GM10248 (cell line): ENCODE data around the gene VPS16.

Experiments
- CTCF ChIA-PET: fragments of 300-600 bp; sonication (Branson Sonifier 250); formaldehyde crosslinking; extraction: SDS; loops from one replicate; lab custom pipeline; 2021; ENCODE audit warnings: antibody characterized with exemption; lab: Yijun Ruan, JAX
- POLR2A ChIA-PET: fragments of 350-650 bp; sonication (Branson Sonifier 250); formaldehyde crosslinking; extraction: SDS; loops from one replicate; lab custom pipeline; 2020; ENCODE audit warnings: antibody characterized with exemption; lab: Yijun Ruan, JAX
- DNase-seq: peaks from one replicate; pipeline ENCODE4 v3.0.0; 2012; ENCODE audit errors: extremely low spot score
- TF ChIP-seq, protein P1 (sequence below): IDR thresholded peaks from 2 replicates; pipeline ENCODE4 v1.5.1; 2012; ENCODE audit warnings: mild to moderate bottlenecking, low read depth; ENCODE audit errors: extremely low read depth, missing control alignments, control extremely low read depth

VPS16 gene

DNA sequence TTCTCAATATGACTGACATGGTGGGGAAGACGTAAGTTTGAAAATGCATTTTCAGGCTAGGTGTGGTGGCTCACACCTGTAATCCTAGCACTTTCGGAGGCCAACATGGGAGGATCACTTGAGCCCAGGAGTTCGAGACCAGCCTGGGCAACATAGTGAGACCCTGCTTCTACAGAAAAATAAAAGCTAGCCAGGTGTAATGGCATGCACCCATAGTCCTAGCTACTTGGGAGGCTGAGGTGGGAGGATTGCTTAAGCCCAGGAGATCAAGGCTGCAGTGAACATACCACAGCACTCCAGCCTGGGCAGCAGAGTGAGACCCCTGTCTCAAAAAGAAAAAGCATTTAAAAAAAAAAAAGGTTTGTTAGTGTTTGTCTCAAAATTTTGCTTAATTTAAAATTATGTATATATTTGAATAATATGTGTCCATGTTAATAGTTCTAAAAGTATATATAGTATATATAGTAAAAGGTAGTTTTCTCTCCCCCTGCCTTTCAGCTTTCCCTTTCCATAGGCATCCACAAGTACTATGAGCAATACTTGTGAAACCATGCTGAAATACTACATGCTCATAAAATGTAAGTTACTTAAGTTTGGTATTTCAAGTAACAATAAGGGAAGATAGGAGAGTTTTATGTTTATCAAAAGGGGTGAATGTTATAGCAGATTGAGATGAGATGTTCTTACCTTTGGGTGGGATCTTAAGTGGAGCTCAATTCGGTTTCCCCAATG lies 47.8 kb downstream of the VPS16 start:
- no peak for DNase-seq
- TF ChIP-seq, protein P1, sequence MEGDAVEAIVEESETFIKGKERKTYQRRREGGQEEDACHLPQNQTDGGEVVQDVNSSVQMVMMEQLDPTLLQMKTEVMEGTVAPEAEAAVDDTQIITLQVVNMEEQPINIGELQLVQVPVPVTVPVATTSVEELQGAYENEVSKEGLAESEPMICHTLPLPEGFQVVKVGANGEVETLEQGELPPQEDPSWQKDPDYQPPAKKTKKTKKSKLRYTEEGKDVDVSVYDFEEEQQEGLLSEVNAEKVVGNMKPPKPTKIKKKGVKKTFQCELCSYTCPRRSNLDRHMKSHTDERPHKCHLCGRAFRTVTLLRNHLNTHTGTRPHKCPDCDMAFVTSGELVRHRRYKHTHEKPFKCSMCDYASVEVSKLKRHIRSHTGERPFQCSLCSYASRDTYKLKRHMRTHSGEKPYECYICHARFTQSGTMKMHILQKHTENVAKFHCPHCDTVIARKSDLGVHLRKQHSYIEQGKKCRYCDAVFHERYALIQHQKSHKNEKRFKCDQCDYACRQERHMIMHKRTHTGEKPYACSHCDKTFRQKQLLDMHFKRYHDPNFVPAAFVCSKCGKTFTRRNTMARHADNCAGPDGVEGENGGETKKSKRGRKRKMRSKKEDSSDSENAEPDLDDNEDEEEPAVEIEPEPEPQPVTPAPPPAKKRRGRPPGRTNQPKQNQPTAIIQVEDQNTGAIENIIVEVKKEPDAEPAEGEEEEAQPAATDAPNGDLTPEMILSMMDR = no peak
- ChIA-PET POLR2A (no interaction called here), CTCF (interaction anchor here (1.0 to 1.4 kb wide), 4 partner anchors 11 to 17 kb away, joined by 3 to 5 read pairs (median 4); no protein-coding TSS in a partner anchor)

DNA sequence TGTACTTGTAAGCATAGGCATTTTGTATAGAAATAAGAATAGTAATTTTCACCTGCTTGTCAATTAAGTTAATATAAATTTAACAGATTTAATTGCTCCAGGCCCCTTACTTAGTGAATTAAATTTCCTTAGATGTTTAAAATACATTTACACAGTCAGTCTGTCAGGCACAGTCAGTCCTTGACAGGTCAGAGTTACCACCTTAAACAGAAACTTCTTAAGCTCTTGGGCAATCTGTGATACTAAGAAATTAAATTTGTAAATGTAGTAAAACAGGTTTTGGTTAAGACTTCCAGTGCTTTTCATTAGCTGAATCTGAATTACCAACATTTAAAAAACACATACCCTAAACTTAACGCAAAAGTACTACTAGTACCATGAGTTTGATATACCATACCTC lies 48.7 kb downstream of the VPS16 start:
- POLR2A ChIA-PET = no interaction called here
- CTCF ChIA-PET = interaction anchor here (1.0 to 1.2 kb wide), 2 partner anchors 11 to 18 kb away, joined by 3 to 4 read pairs; no protein-coding TSS in a partner anchor
- TF ChIP-seq, protein P1 = no peak
- DNase-seq = no peak

DNA sequence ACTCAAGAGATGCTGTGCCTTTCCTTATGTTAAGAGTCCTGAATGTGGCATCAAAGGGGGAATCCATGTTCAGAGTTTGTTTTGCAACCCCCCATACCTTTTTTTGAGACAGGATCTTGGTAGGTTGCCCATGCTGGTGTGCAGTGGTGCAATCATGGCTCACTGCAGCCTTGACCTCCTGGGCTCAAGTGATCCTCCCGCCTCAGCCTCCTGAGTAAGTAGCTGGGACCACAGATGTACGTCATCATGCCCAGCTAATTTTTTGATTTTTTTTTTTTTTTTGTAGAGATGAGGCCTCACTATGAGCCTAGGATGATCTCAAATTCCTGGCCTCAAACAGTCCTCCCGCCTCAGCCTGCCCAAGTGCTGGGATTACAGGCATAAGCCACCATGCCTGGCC lies 49.3 kb downstream of the VPS16 start:
- ChIA-PET POLR2A (no interaction called here), CTCF (interaction anchor here (1.2 kb wide), 1 partner anchor 12 kb away, joined by 4 read pairs; no protein-coding TSS in a partner anchor)
- no peak for DNase-seq
- TF ChIP-seq, protein P1 = no peak

DNA sequence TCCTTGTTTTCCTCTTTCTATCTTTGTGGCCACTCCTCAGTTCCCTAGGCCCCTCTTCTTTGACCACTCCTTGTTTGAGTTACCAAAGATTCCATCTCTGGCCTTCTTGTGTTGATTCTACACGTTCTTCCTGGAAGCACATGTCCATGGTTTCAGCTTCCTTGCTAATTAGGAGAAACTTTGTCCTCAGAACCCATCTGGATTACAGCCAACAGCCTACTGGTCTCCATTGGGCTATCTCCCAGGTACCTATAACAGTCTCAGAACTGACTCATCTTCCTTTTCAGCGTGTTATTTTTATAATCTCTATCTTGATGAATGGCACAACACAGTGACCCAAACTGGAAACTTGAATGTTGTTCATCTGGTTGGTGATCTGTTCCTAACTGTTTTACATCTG lies 50.2 kb downstream of the VPS16 start:
- no peak for DNase-seq
- ChIA-PET CTCF (no interaction called here), POLR2A (no interaction called here)
- TF ChIP-seq, protein P1 = no peak

DNA sequence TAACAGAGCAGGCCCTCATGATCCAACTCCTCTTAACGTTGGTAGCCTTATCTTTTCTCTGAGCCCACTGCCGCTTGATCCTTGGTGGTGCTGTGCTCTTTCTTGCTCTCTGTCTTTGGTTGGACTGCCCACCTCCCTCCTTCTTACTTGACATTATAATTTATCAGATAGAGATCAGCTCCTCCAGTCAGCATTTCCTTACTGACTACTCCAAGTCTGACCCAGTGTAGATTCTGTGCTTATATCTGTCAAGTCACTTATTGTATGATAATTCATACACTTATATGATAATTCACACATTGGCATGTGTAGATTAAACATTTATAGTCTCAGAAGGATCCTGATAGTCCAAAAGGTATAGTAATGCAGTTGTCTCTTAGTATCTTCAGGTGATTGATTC lies 50.8 kb downstream of the VPS16 start:
- DNase-seq = no peak
- POLR2A ChIA-PET = no interaction called here
- CTCF ChIA-PET = no interaction called here
- TF ChIP-seq, protein P1 = no peak

DNA sequence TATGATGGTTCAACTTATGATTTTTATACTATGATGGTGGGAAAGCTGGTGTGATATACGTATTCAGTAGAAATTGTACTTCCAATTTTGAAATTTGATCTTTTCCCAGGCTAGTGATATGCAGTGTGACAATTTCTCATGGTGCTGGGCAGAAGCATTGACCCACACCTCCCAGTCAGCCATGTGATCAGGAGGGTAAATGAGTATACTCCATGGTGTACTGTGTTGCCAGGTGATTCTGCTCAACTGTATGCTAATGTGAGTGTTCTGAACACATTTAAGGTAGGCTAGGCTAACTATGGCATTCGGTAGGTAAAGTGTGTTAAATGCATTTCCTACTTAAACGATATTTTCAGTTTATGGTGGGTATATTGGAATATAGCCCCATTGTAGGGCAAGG lies 51.8 kb downstream of the VPS16 start:
- POLR2A ChIA-PET = interaction anchor here (0.7 kb wide), 2 partner anchors 10 to 27 kb away, joined by 5 to 9 read pairs; no protein-coding TSS in a partner anchor
- TF ChIP-seq, protein P1 = no peak
- CTCF ChIA-PET = interaction anchor here (0.6 to 1.5 kb wide), 2 partner anchors 15 to 140 kb away, joined by 3 to 4 read pairs; no protein-coding TSS in a partner anchor
- no peak for DNase-seq
